Bronchial epithelial cell (primary cell): ENCODE data around the gene HFM1. TPM values are rescaled to one million over a fixed set of nuclear protein-coding genes. Genes with fewer than 3 reads are reported as not detected.
A peak's percentile ranks its signal among the peaks of the same experiment; 100 is the strongest.

ENCODE experiments used
- DNase-seq: peaks from one replicate; pipeline ENCODE4 v3.0.0-alpha.2; 2010; ENCODE audit warnings: low read depth
- FAIRE-seq: peaks from 2 replicates; lab custom pipeline; 2011; peaks lifted over from hg19 to GRCh38; lab: Jason Lieb, UNC
- H3K27me3 ChIP-seq: 2 replicates; pipeline ENCODE4 v1.5.1; 2011; ENCODE audit warnings: low read length; ENCODE audit not compliant: control insufficient read depth, insufficient read depth
- H3K36me3 ChIP-seq: 2 replicates; pipeline ENCODE4 v1.5.1; 2011; ENCODE audit warnings: low read length; ENCODE audit not compliant: control insufficient read depth, insufficient read depth
- H3K4me3 ChIP-seq: 2 replicates; pipeline ENCODE4 v1.5.1; 2011; ENCODE audit warnings: mild to moderate bottlenecking, low read depth, low read length, control low read depth
- CTCF ChIP-seq: IDR thresholded peaks from 2 replicates; pipeline ENCODE4 v1.5.1; 2011; ENCODE audit warnings: mild to moderate bottlenecking, moderate library complexity, low read length, control low read depth, inconsistent platforms; ENCODE audit not compliant: insufficient read depth, severe bottlenecking
- total RNA-seq: library from RNA; depleted of rRNA; stranded (reverse); fragments of >200 nt; gene quantifications from 2 replicates; pipeline ENCODE4 v1.2.1, GENCODE V29; 2014

Gene HFM1
- total RNA-seq, 1 donor from 2014 or later, result not detected

- no peak for TF ChIP-seq CTCF
- no peaks in the 10 kb centered on the region for H3K27me3 ChIP-seq
- H3K36me3 ChIP-seq, result no peaks in the 10 kb centered on the region
- FAIRE-seq (no peak), DNase-seq (no peak)
- no peak overlapping the region for H3K4me3 ChIP-seq
Measured at GRCh38 chr1:91345395-91346005, 59.1 kb downstream of the HFM1 start.

GRCh38 chr1:91338501-91338900, 66.1 kb downstream of the HFM1 start:
- no peak for TF ChIP-seq CTCF
- peak; percentile 81 for FAIRE-seq
- DNase-seq, result no peak
- no peaks in the 10 kb centered on the region for H3K27me3 ChIP-seq
- H3K36me3 ChIP-seq, result no peaks in the 10 kb centered on the region
- no peak overlapping the region for H3K4me3 ChIP-seq

- H3K36me3 ChIP-seq, result no peaks in the 10 kb centered on the region
- H3K4me3 ChIP-seq, result no peak overlapping the region
- FAIRE-seq (no peak), DNase-seq (no peak)
- no peak for TF ChIP-seq CTCF
- H3K27me3 ChIP-seq, result no peaks in the 10 kb centered on the region
Measured at GRCh38 chr1:91335603-91336002, 69.0 kb downstream of the HFM1 start.

DNA sequence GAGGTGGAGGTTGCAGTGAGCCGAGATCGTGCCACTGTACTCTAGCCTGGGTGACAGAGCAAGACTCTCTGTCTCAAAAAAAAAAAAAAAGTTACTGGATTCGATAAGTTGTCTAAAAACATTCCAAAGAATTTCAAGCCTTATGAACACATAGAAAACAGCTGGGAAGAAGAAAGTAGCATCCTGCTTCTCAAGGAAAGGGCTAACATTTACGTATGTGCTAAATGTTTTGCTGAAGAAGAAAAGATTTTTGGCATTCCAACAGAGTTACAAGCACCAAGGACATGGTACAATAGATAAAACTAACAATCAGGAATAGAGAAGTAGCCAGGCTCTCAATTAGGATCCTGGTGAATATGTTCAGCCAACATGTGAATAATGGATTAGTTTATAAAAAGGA, 69.8 kb downstream of the HFM1 start:
- Histone ChIP-seq H3K4me3 (no peak overlapping the region), H3K36me3 (no peaks in the 10 kb centered on the region), H3K27me3 (no peaks in the 10 kb centered on the region)
- no peak for TF ChIP-seq CTCF
- FAIRE-seq, result no peak
- no peak for DNase-seq

GRCh38 chr1:91325456-91325855, 79.2 kb downstream of the HFM1 start:
- peak; percentile 86 for DNase-seq
- no peak overlapping the region for H3K4me3 ChIP-seq
- no peak for FAIRE-seq
- no peak for TF ChIP-seq CTCF
- H3K27me3 ChIP-seq, result no peaks in the 10 kb centered on the region
- H3K36me3 ChIP-seq, result no peaks in the 10 kb centered on the region

DNA sequence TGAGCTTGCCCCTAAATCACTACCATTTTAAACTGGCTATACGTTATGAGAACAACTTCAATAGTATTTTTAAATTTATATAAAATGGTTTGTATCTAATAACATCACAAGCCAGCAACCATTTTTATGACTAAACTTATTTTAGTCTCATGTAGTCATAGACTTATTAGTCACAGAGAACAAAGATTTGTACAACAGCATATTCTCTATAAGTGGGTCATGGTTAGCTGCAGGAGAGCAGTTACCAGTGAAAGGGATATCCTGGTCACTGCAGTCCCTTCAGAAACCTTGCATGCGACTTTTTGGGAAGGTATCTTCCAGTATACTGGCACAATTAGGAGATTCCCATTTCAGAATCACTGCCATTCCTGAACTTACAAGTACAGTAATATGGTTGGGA, 90.0 kb downstream of the HFM1 start:
- no peaks in the 10 kb centered on the region for H3K27me3 ChIP-seq
- FAIRE-seq, result no peak
- no peak overlapping the region for H3K4me3 ChIP-seq
- peak; percentile 26 for DNase-seq
- H3K36me3 ChIP-seq, result no peaks in the 10 kb centered on the region
- TF ChIP-seq CTCF, result no peak
